IPS-18a (cell line): ENCODE data around the gene CFAP54.

Experiments used
- H3K27ac ChIP-seq: one replicate; pipeline ENCODE4 v1.5.1; 2013; ENCODE audit warnings: low read length
- H3K27me3 ChIP-seq: one replicate; pipeline ENCODE4 v1.6.1; 2013; ENCODE audit warnings: mild to moderate bottlenecking, low read length; ENCODE audit not compliant: control insufficient read depth, insufficient read depth
- H3K36me3 ChIP-seq: one replicate; pipeline ENCODE4 v1.6.1; 2013; ENCODE audit warnings: low read depth, low read length; ENCODE audit not compliant: control insufficient read depth
- H3K4me1 ChIP-seq: one replicate; pipeline ENCODE4 v1.6.1; 2013; ENCODE audit warnings: low read depth, low read length; ENCODE audit not compliant: control insufficient read depth
- H3K4me3 ChIP-seq: one replicate; pipeline ENCODE4 v1.5.1; 2013; ENCODE audit warnings: low read length
- H3K9ac ChIP-seq: one replicate; pipeline ENCODE4 v1.6.1; 2013; ENCODE audit warnings: mild to moderate bottlenecking, low read length, moderate library complexity
- H3K9me3 ChIP-seq: one replicate; pipeline ENCODE4 v1.6.1; 2013; ENCODE audit warnings: low read depth, low read length; ENCODE audit not compliant: control insufficient read depth

The CFAP54 gene

DNA sequence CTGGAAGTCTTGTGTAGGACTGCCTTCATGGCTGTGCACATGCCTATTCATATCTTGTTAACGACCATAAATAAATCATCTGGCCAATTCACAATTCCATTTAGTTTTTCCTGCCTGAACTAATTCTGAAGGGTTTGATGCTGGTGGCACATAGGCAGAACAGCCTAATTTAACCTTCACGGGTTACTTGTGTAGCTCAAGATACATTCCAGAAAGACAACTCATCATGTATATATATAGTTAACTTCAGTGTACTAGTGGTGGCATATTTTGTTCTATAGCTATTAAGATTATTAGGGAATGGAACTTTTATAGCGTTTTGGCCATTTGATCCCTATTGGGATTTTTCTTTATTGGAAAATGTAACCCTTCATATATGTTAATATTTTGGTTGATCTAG, 31.4 kb downstream of the CFAP54 start:
- no peaks in the 10 kb centered on the region for H3K27me3 ChIP-seq
- H3K4me3 ChIP-seq: no peak overlapping the region
- peaks cover 18% of the 10 kb centered on the region for H3K4me1 ChIP-seq
- H3K9me3 ChIP-seq: no peaks in the 10 kb centered on the region
- H3K36me3 ChIP-seq: no peaks in the 10 kb centered on the region
- H3K9ac ChIP-seq: no peak overlapping the region
- no peak overlapping the region for H3K27ac ChIP-seq

DNA sequence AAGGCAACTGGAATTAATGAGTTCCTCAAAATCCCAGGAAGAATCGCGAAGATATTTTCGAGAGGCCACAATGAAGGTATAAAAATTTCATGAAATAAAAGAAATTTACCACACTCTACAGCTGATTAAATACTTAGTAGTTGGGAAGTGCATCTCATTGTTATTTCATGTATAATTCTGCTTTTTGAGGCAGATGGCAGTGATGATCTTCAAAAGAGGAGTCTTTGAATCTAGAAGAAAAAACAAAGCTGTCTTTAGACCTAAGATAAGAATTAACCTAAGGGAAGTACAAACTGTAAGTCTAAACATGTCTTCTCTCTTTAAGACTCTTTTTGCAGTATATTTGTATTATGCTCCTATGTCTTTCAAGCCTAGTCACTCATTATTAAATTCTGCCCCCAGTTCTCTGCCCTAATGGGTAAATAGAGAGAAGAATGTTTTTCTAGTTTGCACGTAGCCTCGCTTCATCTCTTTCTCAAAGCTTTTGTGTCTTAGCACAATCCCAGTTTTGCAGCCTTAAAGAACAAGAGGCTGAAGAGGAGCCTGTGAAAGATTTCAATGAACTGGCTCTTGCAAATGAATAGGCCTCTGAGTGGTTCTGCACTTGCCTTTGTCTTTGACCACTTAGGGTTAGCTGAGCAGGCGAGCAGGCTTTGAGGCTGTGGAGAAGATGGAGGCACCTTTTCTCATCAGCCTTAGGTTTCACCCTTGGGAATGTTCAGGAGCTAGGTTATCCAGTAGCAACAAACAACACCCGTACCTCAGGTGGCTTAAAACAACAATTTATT, 32.7 kb downstream of the CFAP54 start:
- H3K9me3 ChIP-seq: no peaks in the 10 kb centered on the region
- no peaks in the 10 kb centered on the region for H3K36me3 ChIP-seq
- peak overlapping the region; percentile 41 for H3K27ac ChIP-seq
- no peaks in the 10 kb centered on the region for H3K27me3 ChIP-seq
- H3K4me3 ChIP-seq: no peak overlapping the region
- H3K4me1 ChIP-seq: peaks cover 18% of the 10 kb centered on the region
- H3K9ac ChIP-seq: no peak overlapping the region

DNA sequence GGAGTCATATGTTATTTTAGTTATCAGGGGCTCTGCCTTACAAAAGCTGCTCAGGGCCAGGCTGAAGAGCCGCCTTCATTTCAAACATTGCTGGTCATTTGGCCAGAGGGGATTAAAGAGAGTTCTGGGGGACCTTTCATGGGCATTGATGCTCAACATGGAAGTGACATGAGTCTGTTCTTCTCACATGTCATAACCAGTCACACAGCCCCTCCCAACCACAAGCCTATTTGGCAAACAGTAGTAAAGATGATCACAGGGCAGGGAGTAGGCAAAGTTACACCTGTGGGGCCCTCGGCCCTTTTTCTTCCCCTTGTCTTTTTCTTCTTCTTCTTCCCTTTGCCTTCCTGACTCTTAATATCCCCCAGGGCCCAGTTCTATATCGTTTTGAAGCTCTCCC, 33.3 kb downstream of the CFAP54 start:
- H3K36me3 ChIP-seq: no peaks in the 10 kb centered on the region

DNA sequence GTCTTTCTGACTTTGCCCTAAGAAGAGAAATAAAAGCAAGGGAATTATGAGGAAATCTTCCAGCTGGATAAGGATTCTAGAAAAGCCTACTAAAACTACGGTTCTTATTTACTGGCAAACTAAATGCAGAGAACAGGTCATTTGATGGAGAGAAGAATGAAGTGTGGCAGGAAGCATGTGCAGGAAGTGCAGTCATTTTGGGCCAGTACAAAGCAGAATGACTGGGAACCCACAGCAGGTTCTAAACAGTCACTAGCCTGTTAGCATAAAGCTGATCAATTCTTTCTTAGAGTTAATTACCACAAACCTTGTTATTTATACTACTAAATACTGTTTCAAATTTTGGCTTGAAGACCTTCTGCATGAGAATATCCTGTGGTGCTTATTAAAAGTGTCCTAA, 36.7 kb downstream of the CFAP54 start:
- no peaks in the 10 kb centered on the region for H3K36me3 ChIP-seq
- H3K9me3 ChIP-seq: no peaks in the 10 kb centered on the region
- no peaks in the 10 kb centered on the region for H3K27me3 ChIP-seq
- H3K27ac ChIP-seq: no peak overlapping the region
- H3K4me3 ChIP-seq: no peak overlapping the region
- H3K9ac ChIP-seq: no peak overlapping the region
- H3K4me1 ChIP-seq: peaks cover 17% of the 10 kb centered on the region

More for the DNA sequence above, 33.3 kb downstream of the CFAP54 start:
- H3K27ac ChIP-seq: peak overlapping the region; percentile 41
- no peaks in the 10 kb centered on the region for H3K9me3 ChIP-seq
- no peaks in the 10 kb centered on the region for H3K27me3 ChIP-seq
- H3K9ac ChIP-seq: no peak overlapping the region
- H3K4me1 ChIP-seq: peaks cover 18% of the 10 kb centered on the region
- no peak overlapping the region for H3K4me3 ChIP-seq

DNA sequence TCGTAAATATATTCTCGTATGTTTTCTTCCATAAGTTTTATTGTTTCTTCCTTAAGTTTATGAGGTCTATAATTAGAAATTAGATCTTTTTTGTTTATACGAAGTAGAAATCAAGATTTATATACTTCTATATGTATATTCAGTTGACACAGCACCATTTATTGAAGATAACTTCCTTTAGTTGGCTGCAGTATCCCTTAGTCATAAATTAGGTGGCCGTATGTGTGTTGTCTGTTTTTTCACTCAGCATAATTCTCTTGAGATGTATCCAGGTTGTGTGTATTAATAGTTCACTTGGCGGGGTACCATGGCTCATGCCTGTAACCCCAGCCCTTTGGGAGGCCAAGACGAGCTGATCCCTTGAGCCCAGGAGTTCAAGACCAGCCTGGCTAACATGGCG, 40.5 kb downstream of the CFAP54 start:
- H3K27me3 ChIP-seq: no peaks in the 10 kb centered on the region
- no peak overlapping the region for H3K4me3 ChIP-seq
- H3K4me1 ChIP-seq: no peaks in the 10 kb centered on the region
- H3K27ac ChIP-seq: no peak overlapping the region
- H3K36me3 ChIP-seq: no peaks in the 10 kb centered on the region
- no peaks in the 10 kb centered on the region for H3K9me3 ChIP-seq
- no peak overlapping the region for H3K9ac ChIP-seq

DNA sequence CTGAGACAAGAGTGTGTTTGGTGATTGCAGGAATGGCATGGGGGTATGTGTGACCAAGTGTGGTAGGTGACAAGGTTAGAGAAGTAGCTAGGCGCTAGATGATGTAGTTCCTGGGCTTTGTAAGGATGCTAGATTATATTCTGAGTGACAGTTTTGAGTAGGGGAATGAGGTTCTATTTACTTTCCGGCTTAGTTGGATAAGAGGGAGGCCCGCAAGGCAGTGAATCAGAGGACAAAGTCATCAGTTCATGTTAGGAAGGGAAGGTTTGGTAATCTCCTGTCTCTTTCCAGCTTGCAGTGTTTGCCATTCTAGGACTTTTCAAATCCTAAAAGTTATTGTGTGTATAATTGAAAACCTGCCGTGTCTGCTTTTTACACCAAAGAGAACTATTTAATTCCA, 45.0 kb downstream of the CFAP54 start:
- Histone ChIP-seq H3K36me3 (no peaks in the 10 kb centered on the region), H3K4me1 (no peaks in the 10 kb centered on the region), H3K4me3 (no peak overlapping the region), H3K27me3 (no peaks in the 10 kb centered on the region), H3K9ac (no peak overlapping the region), H3K27ac (no peak overlapping the region), H3K9me3 (no peaks in the 10 kb centered on the region)

DNA sequence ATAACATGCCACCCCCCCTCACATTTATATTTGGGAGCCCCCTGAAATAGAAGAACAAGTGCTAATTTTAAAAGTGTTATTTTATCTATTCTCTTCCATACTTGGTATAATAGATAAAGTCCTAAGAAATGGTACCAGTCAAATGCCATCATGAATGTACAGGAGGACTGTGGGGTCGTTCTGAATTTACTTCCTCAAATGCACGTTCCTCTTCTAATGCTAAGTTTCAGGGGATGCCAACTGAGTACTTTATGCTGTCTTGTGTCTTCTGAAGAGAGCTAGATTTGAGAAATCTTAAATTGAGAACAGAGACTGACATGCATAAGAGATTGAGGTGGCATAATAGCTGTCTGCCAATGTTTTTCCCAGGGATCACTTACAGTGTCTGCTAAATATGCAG, 59.0 kb downstream of the CFAP54 start:
- Histone ChIP-seq H3K27ac (no peak overlapping the region), H3K9ac (no peak overlapping the region), H3K4me1 (no peaks in the 10 kb centered on the region), H3K36me3 (no peaks in the 10 kb centered on the region), H3K27me3 (no peaks in the 10 kb centered on the region), H3K4me3 (no peak overlapping the region), H3K9me3 (no peaks in the 10 kb centered on the region)

DNA sequence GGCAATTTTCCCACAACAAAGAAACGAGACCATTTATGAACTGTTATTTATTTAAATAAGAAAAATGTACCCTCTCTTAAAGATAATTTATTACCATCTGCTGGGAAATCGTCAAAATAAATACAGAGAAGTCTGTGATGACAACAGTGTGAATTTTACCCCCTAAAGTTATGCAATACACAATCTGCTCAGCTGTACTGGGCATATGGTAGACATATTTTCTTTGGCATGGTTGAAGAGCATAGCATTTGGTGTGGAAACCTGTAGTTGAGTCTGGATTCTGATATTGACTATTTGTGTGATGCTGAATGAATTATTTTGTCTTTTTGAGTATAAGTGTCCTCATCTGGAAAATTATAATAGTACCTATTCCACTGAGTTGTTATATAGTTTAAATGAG, 60.0 kb downstream of the CFAP54 start:
- no peaks in the 10 kb centered on the region for H3K4me1 ChIP-seq
- H3K27me3 ChIP-seq: no peaks in the 10 kb centered on the region
- no peak overlapping the region for H3K27ac ChIP-seq
- H3K9ac ChIP-seq: no peak overlapping the region
- H3K4me3 ChIP-seq: no peak overlapping the region
- no peaks in the 10 kb centered on the region for H3K36me3 ChIP-seq
- no peaks in the 10 kb centered on the region for H3K9me3 ChIP-seq

DNA sequence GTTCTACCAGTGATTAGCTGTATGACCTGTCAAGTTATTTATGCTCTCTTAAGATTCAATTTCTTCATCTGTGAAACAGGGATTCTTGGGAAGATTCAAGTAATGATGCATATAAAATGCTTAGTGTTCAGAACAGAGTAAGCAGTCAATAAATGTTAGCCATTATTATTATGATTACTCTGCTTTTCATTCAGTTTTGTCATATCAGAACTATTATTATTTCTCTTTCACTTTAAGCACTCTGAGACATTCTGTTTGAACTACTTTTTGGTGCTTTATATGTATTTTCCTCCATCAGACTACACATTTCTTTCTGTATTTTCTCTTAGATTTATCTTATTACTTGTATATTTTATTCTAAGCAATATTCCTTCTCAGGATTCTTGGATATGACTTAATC, 81.2 kb downstream of the CFAP54 start:
- Histone ChIP-seq H3K4me3 (no peak overlapping the region), H3K9ac (no peak overlapping the region), H3K27me3 (no peaks in the 10 kb centered on the region), H3K27ac (no peak overlapping the region), H3K4me1 (peaks cover 5% of the 10 kb centered on the region), H3K9me3 (no peaks in the 10 kb centered on the region), H3K36me3 (no peaks in the 10 kb centered on the region)

DNA sequence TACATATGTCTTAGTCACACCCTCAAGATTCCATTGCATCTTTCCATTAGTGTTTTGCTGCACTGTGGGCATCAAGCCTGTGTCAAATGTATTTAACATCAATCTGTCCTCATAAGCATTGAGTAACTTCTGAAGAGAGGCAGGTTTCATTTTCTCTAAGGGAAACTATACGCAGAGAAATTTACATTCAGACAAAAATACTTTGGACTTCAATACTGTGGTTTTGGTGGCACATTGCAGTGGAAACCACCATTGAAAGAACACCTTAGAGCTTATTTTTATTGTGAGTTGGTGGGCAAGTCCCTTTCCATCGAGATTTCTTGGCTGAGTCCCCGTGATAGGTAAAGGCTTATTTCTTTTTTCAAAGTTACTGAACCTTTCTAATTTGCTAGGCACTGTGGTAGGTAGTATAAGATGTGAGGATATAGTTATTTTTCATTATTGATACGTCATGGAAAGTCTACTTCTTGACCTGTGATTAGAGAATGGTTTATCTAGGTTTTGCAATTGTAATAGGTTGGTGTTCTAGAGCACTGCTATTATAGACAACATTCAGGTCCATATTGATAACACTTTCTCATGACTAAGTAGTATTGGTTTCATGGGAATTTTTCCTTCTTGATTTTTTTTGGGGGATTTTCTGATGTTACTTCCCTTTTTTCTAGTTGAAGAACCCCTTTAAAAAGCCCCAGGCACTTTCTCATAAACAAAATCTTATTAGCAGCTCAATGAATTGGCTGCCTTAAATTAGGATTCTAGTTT, 81.9 kb downstream of the CFAP54 start:
- H3K9me3 ChIP-seq: no peaks in the 10 kb centered on the region
- H3K4me1 ChIP-seq: peaks cover 5% of the 10 kb centered on the region
- no peaks in the 10 kb centered on the region for H3K36me3 ChIP-seq
- H3K4me3 ChIP-seq: no peak overlapping the region
- no peak overlapping the region for H3K9ac ChIP-seq
- no peaks in the 10 kb centered on the region for H3K27me3 ChIP-seq
- no peak overlapping the region for H3K27ac ChIP-seq

DNA sequence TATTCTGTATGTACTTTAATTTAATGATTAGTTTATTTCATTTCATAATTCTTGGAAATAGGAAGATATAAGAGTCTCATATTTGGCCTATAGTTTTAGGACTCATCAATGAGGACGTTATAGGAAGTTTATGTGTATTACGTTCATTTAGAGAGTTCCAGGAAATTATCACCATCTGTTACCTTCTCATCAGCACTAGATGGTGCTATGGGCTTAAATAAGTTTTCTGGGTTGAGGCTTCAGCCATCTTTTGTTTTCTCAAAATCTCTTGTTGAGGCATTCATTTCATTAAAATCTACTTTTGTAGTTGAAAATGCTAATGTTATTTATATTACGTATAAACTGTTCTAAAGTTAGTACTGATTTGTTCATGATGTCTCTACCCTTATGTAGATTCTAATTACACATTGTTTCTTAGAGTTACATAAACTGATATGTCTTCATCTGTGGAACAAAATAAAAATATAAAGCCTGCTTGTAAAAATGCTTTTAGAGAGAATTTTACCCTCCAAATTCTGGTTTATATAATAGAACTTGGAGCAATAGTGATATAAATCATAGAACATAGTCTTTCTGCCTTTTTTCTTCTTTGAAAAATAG, 89.2 kb downstream of the CFAP54 start:
- H3K27me3 ChIP-seq: no peaks in the 10 kb centered on the region
- H3K4me3 ChIP-seq: no peak overlapping the region
- no peak overlapping the region for H3K9ac ChIP-seq
- peaks cover 10% of the 10 kb centered on the region for H3K4me1 ChIP-seq
- H3K36me3 ChIP-seq: no peaks in the 10 kb centered on the region
- no peaks in the 10 kb centered on the region for H3K9me3 ChIP-seq
- H3K27ac ChIP-seq: no peak overlapping the region
